Fibroblast of skin of right quadriceps (primary cell): ENCODE data around the gene NOXO1.
"Not testable (repeated sequence)": the region's sequence is repeated elsewhere in the genome, so short reads cannot be mapped to it uniquely, and the experiment has no call there.

ENCODE experiments used
- DNase-seq: peaks from one replicate; pipeline ENCODE4 v3.0.0-alpha.2; 2013

NOXO1 gene

GRCh38 chr16:1977875-1978268, 3.4 kb downstream of the NOXO1 start:
- DNase-seq: no peak

- DNase-seq: no peak
These were observed 4.1 kb downstream of the NOXO1 start for GRCh38 chr16:1976951-1977874.

- DNase-seq: no peak
These were observed 5.1 kb downstream of the NOXO1 start for GRCh38 chr16:1976216-1976520.

GRCh38 chr16:1975432-1976215, 5.6 kb downstream of the NOXO1 start:
- no peak for DNase-seq

- no peak for DNase-seq
These were observed 6.9 kb downstream of the NOXO1 start for GRCh38 chr16:1974157-1975070.

- DNase-seq: no peak
These were observed 7.7 kb downstream of the NOXO1 start for GRCh38 chr16:1973461-1974156.

GRCh38 chr16:1972490-1972877, 8.8 kb downstream of the NOXO1 start:
- no peak for DNase-seq

DNA sequence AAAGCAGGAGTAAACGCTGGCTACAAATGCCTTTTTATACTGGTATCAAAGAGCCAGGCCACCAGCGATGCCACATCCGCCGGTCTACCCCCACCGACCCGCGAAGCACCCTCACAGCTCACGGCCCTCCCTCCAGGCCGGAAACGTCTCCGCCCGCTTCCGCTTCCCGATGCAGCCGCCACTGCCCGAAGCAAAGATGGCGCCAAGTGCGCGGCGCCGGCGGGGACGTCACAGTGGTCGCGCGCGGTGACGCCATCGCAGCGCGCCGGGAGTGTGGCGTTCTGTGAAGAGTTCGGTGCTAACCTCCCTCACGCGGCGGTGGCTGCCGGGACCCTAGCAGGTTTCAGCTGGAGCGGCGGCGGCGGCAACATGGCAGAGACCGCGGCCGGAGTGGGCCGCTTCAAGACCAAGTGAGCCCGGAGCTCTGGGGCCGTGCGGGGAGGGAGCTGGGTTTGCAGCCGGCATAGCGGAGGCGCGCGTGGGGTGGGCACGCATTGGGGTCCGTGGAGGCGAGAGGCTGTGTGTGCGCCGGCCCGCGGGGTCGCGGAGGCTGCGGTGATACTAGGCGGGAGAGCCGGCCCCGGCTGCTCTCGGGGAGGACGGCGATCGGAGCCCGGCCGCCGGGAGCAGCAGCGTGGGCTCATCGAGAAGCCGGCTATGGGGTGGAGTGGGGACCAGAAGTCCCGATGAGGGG, 9.3 kb downstream of the NOXO1 start, which contains the start of gene TBL3:
Gene TBL3, plus strand, starts transcription at position 258 of the 694 bp plus-strand sequence. Its CDS starts 112 bp downstream, at position 370.
- peak; percentile 96 for DNase-seq

GRCh38 chr16:1968146-1968953, 12.9 kb downstream of the NOXO1 start:
- DNase-seq: no peak

GRCh38 chr16:1966460-1966859, 14.8 kb downstream of the NOXO1 start, which contains the start of gene RNF151:
TSS of gene RNF151 (plus strand) at chr16:1966856. CDS start at chr16:1966882, 26 bp downstream.
- no peak for DNase-seq

DNA sequence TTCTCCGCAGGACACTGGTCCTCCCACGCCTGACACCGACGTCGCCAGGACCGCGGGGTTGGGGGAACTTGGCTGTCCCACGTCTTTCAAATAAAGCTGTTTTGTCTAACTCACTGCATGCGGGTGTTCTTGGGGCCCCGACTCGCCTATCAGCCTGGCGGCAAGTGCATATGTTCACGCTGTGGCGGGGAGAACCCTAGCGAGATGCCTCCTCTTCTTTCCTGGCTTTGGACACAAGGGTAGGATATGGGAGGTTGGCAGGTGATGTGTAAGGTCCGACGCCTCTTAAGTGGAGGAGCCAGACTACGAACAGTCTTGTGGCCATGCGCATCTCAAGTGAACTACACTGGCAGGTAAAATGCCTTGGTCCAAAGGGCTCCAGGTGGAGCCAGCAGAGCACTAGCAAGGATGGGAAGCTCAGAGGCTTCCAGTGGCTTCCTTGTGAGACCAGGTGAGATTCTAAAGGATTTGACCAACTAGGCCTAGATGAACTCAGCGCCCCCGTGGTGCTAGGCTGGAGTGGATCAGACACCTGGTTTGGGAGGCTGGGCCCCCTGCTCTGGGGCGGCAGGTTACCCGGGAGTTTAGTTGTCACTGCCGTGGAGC, 15.8 kb downstream of the NOXO1 start:
- no peak for DNase-seq

DNA sequence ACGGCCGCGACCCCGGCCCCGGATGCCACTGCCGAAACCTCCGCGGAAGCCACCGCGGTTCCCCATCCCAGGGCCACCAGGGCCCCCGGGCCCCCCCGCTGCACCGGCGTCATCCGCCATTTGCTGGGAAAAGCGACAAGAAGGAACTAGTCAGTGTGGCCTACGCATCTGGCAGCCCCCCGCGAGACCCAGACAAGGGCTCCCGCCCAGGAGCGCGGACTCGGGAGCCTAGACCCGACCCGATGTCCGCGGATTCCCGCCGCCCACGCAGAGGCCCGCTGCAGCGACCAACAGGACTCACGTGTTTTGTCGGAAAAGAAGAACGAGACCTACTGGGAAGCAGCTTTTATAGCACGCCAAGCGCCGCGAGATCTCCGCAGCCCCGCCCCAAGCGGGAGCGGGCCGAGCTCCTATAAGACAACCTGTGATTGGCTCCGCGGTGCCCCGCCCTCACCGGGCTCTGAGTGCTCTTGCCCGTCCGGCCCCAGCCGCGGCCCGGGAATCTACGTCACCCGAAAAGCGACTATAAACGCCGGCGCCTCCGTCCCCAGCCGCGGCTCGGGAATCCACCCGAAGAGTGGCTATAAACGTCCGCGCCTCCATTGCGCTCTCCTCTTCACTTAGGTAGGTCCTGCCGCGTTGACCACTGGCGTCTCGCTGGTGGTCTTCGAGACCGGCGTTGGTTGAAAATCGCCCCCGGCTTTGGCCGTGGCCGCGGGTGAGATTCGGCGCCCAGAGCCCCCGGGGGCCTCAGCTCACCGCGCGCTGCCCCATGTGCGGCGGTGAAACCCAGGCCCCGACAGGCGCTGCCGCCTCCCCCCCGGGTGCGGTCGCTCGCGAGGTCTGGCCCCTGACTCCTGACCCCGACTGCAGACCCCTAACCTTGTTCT, 16.5 kb downstream of the NOXO1 start, which contains the start of gene RPS2:
Gene RPS2, minus strand, starts transcription at position 321 of the 890 bp plus-strand sequence. Its CDS starts 201 bp downstream, at position 120.
- DNase-seq: peak; percentile 99

GRCh38 chr16:1963806-1964505, 17.3 kb downstream of the NOXO1 start:
- DNase-seq: no peak

- DNase-seq: not testable (repeated sequence)
These were observed 18.8 kb downstream of the NOXO1 start for GRCh38 chr16:1962161-1963153.

DNA sequence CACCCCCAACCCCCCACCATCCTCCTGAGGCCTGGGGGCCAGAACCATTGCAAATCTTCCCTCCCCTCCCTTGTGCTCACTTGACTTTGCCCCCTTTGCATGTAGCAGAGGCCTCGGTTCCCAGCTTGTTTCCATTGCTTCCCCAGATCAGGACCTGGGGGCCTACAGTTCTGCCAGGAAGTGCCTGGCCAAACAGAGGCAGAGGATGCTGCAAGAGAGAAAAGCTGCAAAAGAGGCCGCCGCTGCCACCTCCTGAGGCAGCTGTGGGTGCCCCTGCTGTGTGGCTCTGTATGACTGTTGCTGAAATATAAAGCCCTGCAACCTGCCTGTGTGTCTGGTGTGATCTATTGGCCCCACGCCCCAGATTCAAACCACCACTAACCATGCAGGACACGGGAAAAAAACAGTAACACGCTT, 19.6 kb downstream of the NOXO1 start:
- DNase-seq: no peak

DNA sequence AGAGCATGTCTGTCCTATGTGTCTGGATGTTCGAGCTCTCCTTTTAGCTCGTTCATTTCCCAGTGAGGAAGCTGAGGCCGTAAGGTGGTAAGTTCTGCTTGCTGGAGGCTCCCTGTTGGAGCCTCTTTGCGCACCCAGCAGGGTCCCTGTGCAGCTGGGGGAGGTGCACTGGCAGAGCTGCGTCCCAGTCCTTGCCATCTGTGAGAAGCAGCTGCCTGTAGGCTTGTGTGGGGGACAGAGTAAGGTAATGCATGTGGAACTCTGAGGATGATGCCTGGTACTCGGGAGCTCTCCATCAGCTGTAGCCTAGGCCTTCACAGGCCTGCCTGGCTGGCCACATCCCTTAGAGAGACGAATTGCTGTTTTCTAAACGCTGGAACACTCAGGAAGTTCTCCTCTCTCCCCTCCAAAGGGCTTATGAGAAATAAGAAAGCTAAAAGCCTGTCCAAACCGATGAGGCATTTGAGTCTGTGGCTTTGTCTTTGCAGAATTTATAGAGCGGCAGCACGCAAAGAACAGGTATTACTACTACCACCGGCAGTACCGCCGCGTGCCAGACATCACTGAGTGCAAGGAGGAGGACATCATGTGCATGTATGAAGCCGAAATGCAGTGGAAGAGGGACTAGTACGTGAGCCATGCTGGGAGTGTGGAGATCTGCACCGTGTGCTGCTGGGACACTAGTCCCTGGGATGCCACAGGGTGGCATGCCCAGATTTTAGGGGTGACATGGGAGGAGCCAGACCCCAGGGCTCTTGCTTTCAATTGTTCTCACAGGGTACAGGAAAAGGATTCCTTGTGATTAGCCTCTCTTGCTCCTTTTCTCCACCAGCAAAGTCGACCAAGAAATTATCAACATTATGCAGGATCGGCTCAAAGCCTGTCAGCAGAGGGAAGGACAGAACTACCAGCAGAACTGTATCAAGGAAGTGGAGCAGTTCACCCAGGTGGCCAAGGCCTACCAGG, 20.3 kb downstream of the NOXO1 start:
- peak; percentile 51 for DNase-seq
